Erythroblast (primary cell): Measurements from ENCODE around the gene NFIX.

Experiments used
- DNase-seq, 2 experiments: peaks; one replicate each; lab custom pipeline; 2025; lab: John Stamatoyannopoulos, UW
- GATA1 ChIP-seq: IDR thresholded peaks from 2 replicates; pipeline ENCODE4 v1.6.1; 2011; ENCODE audit warnings: low read depth, mild to moderate bottlenecking, control low read depth, low read length, moderate library complexity
- POLR2A ChIP-seq: IDR thresholded peaks from 2 replicates; pipeline ENCODE4 v1.6.1; 2011; ENCODE audit warnings: mild to moderate bottlenecking, low read length

NFIX gene

GRCh38 chr19:13055213-13056051 is 60.2 kb downstream of the NFIX start:
- TF ChIP-seq POLR2A (no peak), GATA1 (no peak)

GRCh38 chr19:13056052-13056660 is 60.9 kb downstream of the NFIX start:
- no peak for DNase-seq
- TF ChIP-seq GATA1, result no peak
- TF ChIP-seq POLR2A, result no peak

More at GRCh38 chr19:13055213-13056051, 60.2 kb downstream of the NFIX start:
- no peak for DNase-seq

- DNase-seq, result no peak
- TF ChIP-seq POLR2A (no peak), GATA1 (no peak)
Observed at GRCh38 chr19:13057147-13057572, 61.9 kb downstream of the NFIX start.

DNA sequence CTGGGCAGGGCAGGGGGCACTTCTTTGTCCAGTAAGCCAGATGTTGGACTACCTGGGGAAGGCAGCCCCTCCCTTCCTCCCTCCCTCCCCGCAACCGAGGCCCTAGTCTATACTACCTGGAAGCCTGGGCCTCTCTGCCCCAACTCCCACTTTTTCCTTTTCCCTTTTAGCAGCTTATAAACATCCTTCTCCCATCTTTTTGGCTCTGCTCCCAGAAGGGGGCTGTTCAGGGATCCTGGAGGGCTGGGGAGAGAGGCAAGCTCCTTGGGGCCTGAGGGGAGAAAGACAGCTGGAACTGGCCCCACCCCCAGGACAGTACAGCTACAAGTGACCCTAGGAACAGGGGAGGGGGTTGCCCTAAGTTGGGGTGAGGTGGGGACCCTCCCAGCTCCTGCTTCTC is 62.5 kb downstream of the NFIX start:
- TF ChIP-seq GATA1 (no peak), POLR2A (no peak)
- no peak for DNase-seq

- no peak for TF ChIP-seq POLR2A
- DNase-seq, result no peak
Observed at GRCh38 chr19:13058951-13059660, 63.8 kb downstream of the NFIX start.

GRCh38 chr19:13060233-13060963 is 65.1 kb downstream of the NFIX start:
- no peak for TF ChIP-seq POLR2A
- no peak for TF ChIP-seq GATA1
- DNase-seq, result no peak

DNA sequence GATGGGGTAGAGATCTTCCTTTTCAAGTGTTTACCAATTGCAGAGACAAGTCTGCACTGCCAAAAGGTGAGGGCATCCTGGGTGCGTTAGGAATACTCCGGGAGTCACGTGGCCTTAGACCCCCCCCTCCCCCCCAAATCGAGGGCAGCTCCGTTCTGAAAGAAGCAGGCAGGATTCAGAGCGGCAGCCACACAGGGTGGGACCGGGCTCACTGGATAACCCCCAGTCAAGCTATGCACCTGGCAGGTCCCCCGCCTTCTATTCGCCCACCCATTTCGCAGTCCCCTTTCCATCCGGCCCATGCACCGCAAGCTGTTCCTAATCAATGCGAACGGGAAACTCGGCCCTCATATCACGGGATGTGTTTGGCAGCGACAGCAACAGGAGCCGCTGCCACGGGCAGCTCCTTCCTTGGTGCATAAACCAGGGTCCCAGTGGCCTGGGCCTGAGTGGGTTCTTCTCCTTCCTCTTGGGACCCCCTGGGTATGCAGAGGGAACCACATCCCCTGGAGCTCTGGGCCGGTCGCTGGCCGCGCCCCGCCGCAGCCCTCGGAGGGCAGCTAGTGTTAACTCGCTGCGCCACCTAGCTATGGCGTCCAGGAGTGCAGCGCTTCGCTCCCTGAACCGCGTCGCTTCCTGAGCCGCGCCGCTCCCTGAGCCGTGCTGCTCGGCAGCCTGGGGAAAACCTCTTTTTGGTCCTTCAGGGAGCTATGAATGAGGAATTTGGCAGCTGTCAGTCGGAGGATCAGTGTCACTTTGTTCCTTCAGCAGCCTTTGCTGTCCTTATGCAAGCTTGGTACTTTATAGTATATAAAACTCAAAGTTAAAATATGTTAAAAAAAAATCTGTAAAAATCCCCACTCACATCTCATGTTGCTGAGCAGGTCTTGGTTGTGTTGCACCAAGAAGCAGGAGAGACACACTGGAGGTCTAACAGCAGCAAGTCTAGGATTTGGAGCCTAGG is 66.0 kb downstream of the NFIX start:
- DNase-seq, result peak; percentile 79 to 90

DNA sequence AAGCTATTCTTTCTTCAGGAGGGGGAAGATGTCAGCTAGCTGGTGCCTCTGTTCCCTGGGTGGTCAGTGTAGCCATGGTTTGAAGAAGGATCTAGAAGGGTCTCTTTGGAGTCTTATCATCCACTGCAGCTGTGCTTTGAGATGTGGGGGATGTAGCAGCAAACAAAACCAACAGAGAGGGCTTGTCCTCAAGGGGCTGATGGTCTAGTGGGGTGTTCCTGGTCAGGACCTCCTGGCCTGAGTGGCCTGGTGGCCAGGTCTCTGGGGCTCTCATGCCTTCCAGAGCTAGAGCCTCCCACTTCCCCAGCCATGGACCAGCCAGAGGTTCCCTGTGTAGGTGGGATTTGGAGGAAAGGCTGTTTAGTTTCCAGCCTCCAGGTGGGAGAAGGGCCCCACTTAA is 67.0 kb downstream of the NFIX start:
- TF ChIP-seq POLR2A (no peak), GATA1 (no peak)

More for the DNA sequence above, 66.0 kb downstream of the NFIX start:
- no peak for TF ChIP-seq GATA1
- TF ChIP-seq POLR2A, result no peak

GRCh38 chr19:13063461-13064091 is 68.3 kb downstream of the NFIX start:
- TF ChIP-seq GATA1, result no peak
- no peak for TF ChIP-seq POLR2A
- no peak for DNase-seq

More for the DNA sequence above, 67.0 kb downstream of the NFIX start:
- no peak for DNase-seq

DNA sequence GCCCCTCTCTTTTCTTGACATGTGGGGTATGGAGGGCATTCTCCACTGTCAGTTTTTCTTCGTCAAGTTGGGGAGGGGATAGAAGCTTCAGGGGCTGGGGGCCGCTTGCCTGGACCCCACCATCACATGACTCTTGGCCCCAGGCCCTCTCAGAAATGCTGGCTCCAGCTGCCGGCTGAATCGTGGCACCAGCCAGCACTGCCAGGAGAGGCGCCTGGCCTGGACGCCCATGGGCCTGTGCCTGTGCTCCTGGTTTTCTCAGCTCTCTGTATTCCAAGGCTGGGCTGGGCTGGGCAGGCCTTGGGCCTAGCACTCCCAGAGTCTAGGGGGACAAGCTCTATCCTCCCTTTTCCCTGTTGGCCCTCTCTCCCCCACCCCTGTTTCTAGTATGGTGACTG is 68.8 kb downstream of the NFIX start:
- no peak for TF ChIP-seq GATA1
- no peak for TF ChIP-seq POLR2A
- DNase-seq, result no peak

GRCh38 chr19:13066226-13066625 is 71.0 kb downstream of the NFIX start:
- no peak for DNase-seq
- no peak for TF ChIP-seq GATA1
- TF ChIP-seq POLR2A, result no peak
